Uterus (tissue), 4 donors: ENCODE results near the gene ORM1. TPM values are rescaled to one million over a fixed set of nuclear protein-coding genes. Genes with fewer than 3 reads are reported as not detected.
A peak's percentile ranks its signal among the peaks of the same experiment; 100 is the strongest.

ENCODE experiments used
- DNase-seq, 2 donors: peaks; one replicate each; pipeline ENCODE4 v3.0.0-alpha.2; 2019 to 2020
- H3K27ac ChIP-seq, 2 donors: fragments of 200-600 bp; sonication (generic); 1 replicate in 1 of 2; 2 replicates in 1 of 2; pipeline ENCODE4 v1.5.1; 2016 to 2018
- H3K27me3 ChIP-seq, 2 donors: fragments of 200-600 bp; sonication (generic); one replicate each; pipeline ENCODE4 v1.5.1; 2018 to 2019; ENCODE audit warnings: control low read depth in 1 of 2
- H3K36me3 ChIP-seq, 2 donors: fragments of 200-600 bp; sonication (generic); one replicate each; pipeline ENCODE4 v1.5.1; 2019; ENCODE audit warnings: control low read depth in 1 of 2
- H3K4me1 ChIP-seq, 2 donors: fragments of 200-600 bp; sonication (generic); one replicate each; pipeline ENCODE4 v1.5.1; 2018 to 2019; ENCODE audit warnings: control low read depth in 1 of 2
- H3K4me3 ChIP-seq, 2 donors: fragments of 200-600 bp; sonication (generic); 1 replicate in 1 of 2; 2 replicates in 1 of 2; pipeline ENCODE4 v1.5.1; 2018 to 2019; ENCODE audit warnings: mild to moderate bottlenecking in 1 of 2
- H3K9me3 ChIP-seq, 2 donors: fragments of 200-600 bp; sonication (generic); one replicate each; pipeline ENCODE4 v1.5.1; 2019; ENCODE audit warnings: control low read depth in 1 of 2
- POLR2A ChIP-seq, 2 donors: fragments of 450-650 bp; IDR thresholded peaks; one replicate each; pipeline ENCODE4 v1.6.1; 2016; ENCODE audit warnings: antibody characterized with exemption in 2 of 2, mild to moderate bottlenecking in 1 of 2, moderate library complexity in 1 of 2
- intact Hi-C: fragments of 100-400 bp; cut with DNase I; formaldehyde crosslinking; loops from one replicate; pipeline ENCODE4 v1.15.1; 2023; ENCODE audit warnings: low total_unique reads
- total RNA-seq, 4 donors: library from RNA; depleted of rRNA in 3 of 4; stranded (reverse); fragments of >200 nt in 3 of 4; gene quantifications; one replicate each; pipeline versions ENCODE4 v1.1.0 to v1.2.4, GENCODE V29; 2014 to 2023
- TF ChIP-seq, protein P1 (sequence below), 4 experiments: fragments of 200-600 bp in 2 of 4; fragments of 450-650 bp in 2 of 4; sonication (generic) in 2 of 4; IDR thresholded peaks; one replicate each; pipeline ENCODE4 v1.5.1; 2016 to 2019; ENCODE audit warnings: antibody characterized with exemption in 4 of 4, mild to moderate bottlenecking in 2 of 4, moderate library complexity in 1 of 4
- donor health status: DM: yes; HTN: yes; CAD: no.

Gene ORM1
- total RNA-seq, 4 donors from 2014 or later, result 1.9 to 2.4 TPM; not detected in 2

DNA sequence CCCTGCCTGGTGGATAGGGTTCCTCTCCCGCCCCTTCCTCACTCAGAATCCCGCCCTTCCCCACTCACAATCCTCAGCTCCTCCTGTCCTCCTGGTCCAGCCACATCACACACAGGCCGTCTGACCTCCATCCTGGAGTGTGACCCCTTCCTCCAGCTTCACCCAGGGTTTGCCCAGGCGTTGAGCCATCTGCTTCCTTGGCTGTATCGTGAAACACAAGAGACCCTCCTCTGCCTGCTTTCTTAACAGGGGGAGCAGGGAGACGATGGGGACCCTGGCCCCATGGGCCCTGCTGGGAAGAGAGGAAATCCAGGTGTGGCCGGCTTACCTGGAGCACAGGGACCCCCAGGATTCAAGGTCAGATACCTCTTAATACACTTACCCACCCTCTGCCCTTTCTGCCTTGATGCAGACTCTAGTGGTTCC lies 32.3 kb upstream of the ORM1 start:
- Histone ChIP-seq H3K4me1 (no peaks in the 10 kb centered on the region), H3K27ac (no peak overlapping the region), H3K36me3 (no peaks in the 10 kb centered on the region), H3K27me3 (no peaks in the 10 kb centered on the region), H3K9me3 (no peaks in the 10 kb centered on the region), H3K4me3 (no peak overlapping the region)
- intact Hi-C loops, result loop anchor here (2.0 kb wide), 1 partner anchor 136 kb away; the partner anchor contains the start of gene COL27A1
- DNase-seq, result no peak
- no peak for TF ChIP-seq POLR2A (IDR thresholded peaks at IDR 0.05)
- TF ChIP-seq, protein P1, sequence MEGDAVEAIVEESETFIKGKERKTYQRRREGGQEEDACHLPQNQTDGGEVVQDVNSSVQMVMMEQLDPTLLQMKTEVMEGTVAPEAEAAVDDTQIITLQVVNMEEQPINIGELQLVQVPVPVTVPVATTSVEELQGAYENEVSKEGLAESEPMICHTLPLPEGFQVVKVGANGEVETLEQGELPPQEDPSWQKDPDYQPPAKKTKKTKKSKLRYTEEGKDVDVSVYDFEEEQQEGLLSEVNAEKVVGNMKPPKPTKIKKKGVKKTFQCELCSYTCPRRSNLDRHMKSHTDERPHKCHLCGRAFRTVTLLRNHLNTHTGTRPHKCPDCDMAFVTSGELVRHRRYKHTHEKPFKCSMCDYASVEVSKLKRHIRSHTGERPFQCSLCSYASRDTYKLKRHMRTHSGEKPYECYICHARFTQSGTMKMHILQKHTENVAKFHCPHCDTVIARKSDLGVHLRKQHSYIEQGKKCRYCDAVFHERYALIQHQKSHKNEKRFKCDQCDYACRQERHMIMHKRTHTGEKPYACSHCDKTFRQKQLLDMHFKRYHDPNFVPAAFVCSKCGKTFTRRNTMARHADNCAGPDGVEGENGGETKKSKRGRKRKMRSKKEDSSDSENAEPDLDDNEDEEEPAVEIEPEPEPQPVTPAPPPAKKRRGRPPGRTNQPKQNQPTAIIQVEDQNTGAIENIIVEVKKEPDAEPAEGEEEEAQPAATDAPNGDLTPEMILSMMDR (IDR thresholded peaks at IDR 0.05), result no peak

- no peaks in the 10 kb centered on the region for H3K9me3 ChIP-seq
- H3K36me3 ChIP-seq, result no peaks in the 10 kb centered on the region
- TF ChIP-seq, protein P1 (IDR thresholded peaks at IDR 0.05), result peak; percentile 87 to 94 (median 88)
- no peak for TF ChIP-seq POLR2A (IDR thresholded peaks at IDR 0.05)
- DNase-seq, result peak; percentile 76 to 82
- no peaks in the 10 kb centered on the region for H3K27me3 ChIP-seq
- no peak overlapping the region for H3K27ac ChIP-seq
- no peak overlapping the region for H3K4me3 ChIP-seq
- no peaks in the 10 kb centered on the region for H3K4me1 ChIP-seq
- intact Hi-C loops, result loop anchor here (2.0 kb wide), 1 partner anchor 136 kb away; the partner anchor contains the start of gene COL27A1
Observed at GRCh38 chr9:114291064-114291474, 31.8 kb upstream of the ORM1 start.

DNA sequence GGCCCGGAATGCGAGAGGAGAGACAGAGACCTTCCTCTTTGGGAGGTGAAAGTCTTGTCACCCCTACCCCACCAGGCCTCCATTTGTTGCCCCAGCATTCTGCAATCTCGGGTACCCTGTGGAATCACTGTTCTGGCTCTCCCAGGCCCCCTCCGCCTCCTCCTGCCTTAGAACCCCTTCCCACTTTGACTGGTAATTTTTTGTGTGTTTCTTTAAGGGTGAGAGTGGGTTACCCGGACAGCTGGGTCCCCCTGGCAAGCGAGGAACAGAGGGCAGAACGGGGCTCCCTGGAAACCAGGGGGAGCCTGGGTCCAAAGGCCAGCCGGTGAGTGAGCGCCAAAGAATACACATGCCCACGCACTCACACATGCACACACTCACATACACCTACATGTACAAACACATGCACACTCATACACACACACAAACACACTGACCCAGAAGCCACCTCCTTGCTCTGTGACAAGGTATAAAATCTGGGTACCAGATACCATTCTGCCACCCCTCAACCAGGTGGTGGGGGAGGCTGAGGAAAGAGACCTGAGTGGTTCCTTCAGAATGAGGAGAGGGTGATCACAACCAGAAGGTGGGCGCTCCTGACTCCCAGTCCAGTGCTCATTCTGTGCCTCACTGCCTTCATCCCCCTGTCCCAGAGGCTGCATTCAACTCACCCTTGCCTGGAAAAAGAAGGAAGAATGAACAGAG lies 30.9 kb upstream of the ORM1 start:
- H3K4me1 ChIP-seq, result no peaks in the 10 kb centered on the region
- intact Hi-C loops, result loop anchor here (2.0 kb wide), 1 partner anchor 137 kb away; the partner anchor contains the start of gene COL27A1
- H3K27me3 ChIP-seq, result no peaks in the 10 kb centered on the region
- no peak for TF ChIP-seq POLR2A (IDR thresholded peaks at IDR 0.05)
- TF ChIP-seq, protein P1 (IDR thresholded peaks at IDR 0.05), result no peak
- H3K9me3 ChIP-seq, result no peaks in the 10 kb centered on the region
- DNase-seq, result peak; percentile 5 to 9
- H3K36me3 ChIP-seq, result no peaks in the 10 kb centered on the region
- H3K27ac ChIP-seq, result no peak overlapping the region
- no peak overlapping the region for H3K4me3 ChIP-seq

- Histone ChIP-seq H3K36me3 (no peaks in the 10 kb centered on the region), H3K9me3 (no peaks in the 10 kb centered on the region), H3K27me3 (no peaks in the 10 kb centered on the region), H3K4me3 (no peak overlapping the region), H3K27ac (no peak overlapping the region), H3K4me1 (no peaks in the 10 kb centered on the region)
- intact Hi-C loops, result no loop called here
- no peak for TF ChIP-seq POLR2A (IDR thresholded peaks at IDR 0.05)
- TF ChIP-seq, protein P1 (IDR thresholded peaks at IDR 0.05), result no peak
- no peak for DNase-seq
Observed at GRCh38 chr9:114294664-114295063, 28.2 kb upstream of the ORM1 start.

GRCh38 chr9:114296338-114296737 lies 26.6 kb upstream of the ORM1 start:
- Histone ChIP-seq H3K9me3 (no peaks in the 10 kb centered on the region), H3K27ac (no peak overlapping the region), H3K27me3 (no peaks in the 10 kb centered on the region), H3K4me1 (no peaks in the 10 kb centered on the region), H3K36me3 (no peaks in the 10 kb centered on the region), H3K4me3 (no peak overlapping the region)
- DNase-seq, result no peak
- intact Hi-C loops, result no loop called here
- TF ChIP-seq POLR2A (IDR thresholded peaks at IDR 0.05), result no peak
